NB4 (cell line): ENCODE results near the gene DOCK3.

Experiments used
- POLR2A ChIP-seq: IDR thresholded peaks from 2 replicates; pipeline ENCODE4 v1.6.1; 2011; ENCODE audit warnings: mild to moderate bottlenecking; ENCODE audit not compliant: insufficient read length; ENCODE audit errors: extremely low read depth
- TF ChIP-seq, protein P1 (sequence below): IDR thresholded peaks from one replicate; pipeline ENCODE4 v1.5.1; 2012; ENCODE audit warnings: low read depth, low read length
- TF ChIP-seq, protein P2 (sequence below): IDR thresholded peaks from 2 replicates; pipeline ENCODE4 v1.6.1; 2011; ENCODE audit warnings: low read depth, low read length

DNA sequence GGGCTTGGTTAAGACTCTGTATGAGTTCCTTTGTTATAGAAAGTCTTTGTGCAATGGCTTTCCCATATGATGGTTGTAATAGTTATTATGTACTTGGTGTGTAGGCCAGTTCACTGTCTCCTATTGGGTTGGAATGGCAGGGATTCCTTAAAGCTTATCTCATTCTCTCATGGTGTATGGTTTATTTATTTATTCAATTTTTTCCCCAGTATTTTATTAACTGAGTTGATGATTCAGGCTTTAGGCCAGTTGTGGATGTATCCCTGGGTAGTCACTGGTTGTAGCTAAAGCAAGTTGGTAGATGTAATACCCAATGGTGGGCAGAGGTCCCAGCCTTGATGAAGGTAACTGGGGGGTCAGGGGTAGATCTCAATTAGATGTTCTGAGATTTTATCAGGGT is 349.4 kb downstream of the DOCK3 start:
- TF ChIP-seq, protein P1, sequence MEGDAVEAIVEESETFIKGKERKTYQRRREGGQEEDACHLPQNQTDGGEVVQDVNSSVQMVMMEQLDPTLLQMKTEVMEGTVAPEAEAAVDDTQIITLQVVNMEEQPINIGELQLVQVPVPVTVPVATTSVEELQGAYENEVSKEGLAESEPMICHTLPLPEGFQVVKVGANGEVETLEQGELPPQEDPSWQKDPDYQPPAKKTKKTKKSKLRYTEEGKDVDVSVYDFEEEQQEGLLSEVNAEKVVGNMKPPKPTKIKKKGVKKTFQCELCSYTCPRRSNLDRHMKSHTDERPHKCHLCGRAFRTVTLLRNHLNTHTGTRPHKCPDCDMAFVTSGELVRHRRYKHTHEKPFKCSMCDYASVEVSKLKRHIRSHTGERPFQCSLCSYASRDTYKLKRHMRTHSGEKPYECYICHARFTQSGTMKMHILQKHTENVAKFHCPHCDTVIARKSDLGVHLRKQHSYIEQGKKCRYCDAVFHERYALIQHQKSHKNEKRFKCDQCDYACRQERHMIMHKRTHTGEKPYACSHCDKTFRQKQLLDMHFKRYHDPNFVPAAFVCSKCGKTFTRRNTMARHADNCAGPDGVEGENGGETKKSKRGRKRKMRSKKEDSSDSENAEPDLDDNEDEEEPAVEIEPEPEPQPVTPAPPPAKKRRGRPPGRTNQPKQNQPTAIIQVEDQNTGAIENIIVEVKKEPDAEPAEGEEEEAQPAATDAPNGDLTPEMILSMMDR: no peak
- TF ChIP-seq POLR2A: no peak
- TF ChIP-seq, protein P2, sequence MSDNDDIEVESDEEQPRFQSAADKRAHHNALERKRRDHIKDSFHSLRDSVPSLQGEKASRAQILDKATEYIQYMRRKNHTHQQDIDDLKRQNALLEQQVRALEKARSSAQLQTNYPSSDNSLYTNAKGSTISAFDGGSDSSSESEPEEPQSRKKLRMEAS: no peak
